ENCODE measurements around the gene MEGF9. TPM values are rescaled to one million over a fixed set of nuclear protein-coding genes. Genes with fewer than 3 reads are reported as not detected.
A peak's percentile ranks its signal among the peaks of the same experiment; 100 is the strongest.
"Not testable (repeated sequence)": the region's sequence is repeated elsewhere in the genome, so short reads cannot be mapped to it uniquely, and the experiment has no call there.

The MEGF9 gene
- total and polyA plus RNA-seq, 7 donors: 2.0 to 12.7 (median 7.2) TPM

GRCh38 chr9:120750421-120750820 lies 36.2 kb upstream of the MEGF9 start:
- H3K27ac ChIP-seq: no peak overlapping the region
- no peaks in the 10 kb centered on the region for H3K9me3 ChIP-seq
- no peaks in the 10 kb centered on the region for H3K27me3 ChIP-seq (ENCODE audit: insufficient read depth in 3 of 3, low read length in 2 of 3)
- peaks cover under 1% of the 10 kb centered on the region for H3K4me1 ChIP-seq
- ATAC-seq (no peak), DNase-seq (no peak)
- no peak for TF ChIP-seq CTCF (IDR thresholded peaks at IDR 0.05)
- intact Hi-C loops (cut with DNase I): no loop called here
- no peak overlapping the region for H3K4me3 ChIP-seq
- H3K36me3 ChIP-seq (ENCODE audit: insufficient read depth in 1 of 2, low read depth in 1 of 2): no peaks in the 10 kb centered on the region
- 84 to 92% (median 92%) methylated on average over 5 of the region's 5 CpGs for WGBS, 3 donors

GRCh38 chr9:120746366-120746765 lies 32.1 kb upstream of the MEGF9 start:
- H3K36me3 ChIP-seq (ENCODE audit: insufficient read depth in 1 of 2, low read depth in 1 of 2); H3K9me3 ChIP-seq; H3K27me3 ChIP-seq (ENCODE audit: insufficient read depth in 3 of 3, low read length in 2 of 3); intact Hi-C loops (cut with DNase I); H3K27ac ChIP-seq; ATAC-seq; DNase-seq; H3K4me3 ChIP-seq; H3K4me1 ChIP-seq: not testable (repeated sequence)
- WGBS, 3 donors: 92 to 94% (median 93%) methylated on average over 24 to 26 of the region's 26 CpGs

GRCh38 chr9:120745278-120745677 lies 31.0 kb upstream of the MEGF9 start:
- intact Hi-C loops (cut with DNase I): no loop called here

GRCh38 chr9:120742951-120743416 lies 28.7 kb upstream of the MEGF9 start:
- WGBS, 3 donors: 91 to 96% (median 93%) methylated on average over 6 of the region's 6 CpGs
- TF ChIP-seq CTCF (IDR thresholded peaks at IDR 0.05): peak; percentile 29
- Histone ChIP-seq H3K36me3 (ENCODE audit: insufficient read depth in 1 of 2, low read depth in 1 of 2) (no peaks in the 10 kb centered on the region), H3K4me3 (no peak overlapping the region), H3K9me3 (no peaks in the 10 kb centered on the region), H3K27me3 (ENCODE audit: insufficient read depth in 3 of 3, low read length in 2 of 3) (no peaks in the 10 kb centered on the region), H3K4me1 (no peaks in the 10 kb centered on the region), H3K27ac (no peak overlapping the region)
- DNase-seq (no peak), ATAC-seq (no peak)
- intact Hi-C loops (cut with DNase I): no loop called here

More at GRCh38 chr9:120745278-120745677, 31.0 kb upstream of the MEGF9 start:
- no peaks in the 10 kb centered on the region for H3K4me1 ChIP-seq
- no peaks in the 10 kb centered on the region for H3K27me3 ChIP-seq (ENCODE audit: insufficient read depth in 3 of 3, low read length in 2 of 3)
- DNase-seq (no peak), ATAC-seq (no peak)
- H3K9me3 ChIP-seq: no peaks in the 10 kb centered on the region
- no peak for TF ChIP-seq CTCF (IDR thresholded peaks at IDR 0.05)
- WGBS, 3 donors: 95 to 98% (median 95%) methylated on average over 6 of the region's 6 CpGs
- no peak overlapping the region for H3K4me3 ChIP-seq
- H3K36me3 ChIP-seq (ENCODE audit: insufficient read depth in 1 of 2, low read depth in 1 of 2): no peaks in the 10 kb centered on the region
- no peak overlapping the region for H3K27ac ChIP-seq

GRCh38 chr9:120741701-120742100 lies 27.4 kb upstream of the MEGF9 start:
- H3K27ac ChIP-seq: no peak overlapping the region
- H3K36me3 ChIP-seq (ENCODE audit: insufficient read depth in 1 of 2, low read depth in 1 of 2): no peaks in the 10 kb centered on the region
- H3K4me1 ChIP-seq: no peaks in the 10 kb centered on the region
- ATAC-seq (no peak), DNase-seq (no peak)
- no peaks in the 10 kb centered on the region for H3K9me3 ChIP-seq
- no peak overlapping the region for H3K4me3 ChIP-seq
- no peaks in the 10 kb centered on the region for H3K27me3 ChIP-seq (ENCODE audit: insufficient read depth in 3 of 3, low read length in 2 of 3)
- WGBS, 3 donors: 94 to 100% (median 99%) methylated on average over 1 of the region's 1 CpG
- TF ChIP-seq CTCF (IDR thresholded peaks at IDR 0.05): no peak
- intact Hi-C loops (cut with DNase I): no loop called here

All from psoas muscle (tissue), 8 donors.